Anterior cingulate cortex (tissue), 58 donors: Measurements from ENCODE around the gene USP7.

Source experiments
- DNase-seq, 58 donors: peaks; one replicate each; lab custom pipeline; 2025; lab: John Stamatoyannopoulos, UW

Gene USP7

GRCh38 chr16:8955828-8956227, 7.9 kb downstream of the USP7 start:
- DNase-seq, result no peak

- DNase-seq, result no peak
Measured at GRCh38 chr16:8953064-8953463, 10.6 kb downstream of the USP7 start.

DNA sequence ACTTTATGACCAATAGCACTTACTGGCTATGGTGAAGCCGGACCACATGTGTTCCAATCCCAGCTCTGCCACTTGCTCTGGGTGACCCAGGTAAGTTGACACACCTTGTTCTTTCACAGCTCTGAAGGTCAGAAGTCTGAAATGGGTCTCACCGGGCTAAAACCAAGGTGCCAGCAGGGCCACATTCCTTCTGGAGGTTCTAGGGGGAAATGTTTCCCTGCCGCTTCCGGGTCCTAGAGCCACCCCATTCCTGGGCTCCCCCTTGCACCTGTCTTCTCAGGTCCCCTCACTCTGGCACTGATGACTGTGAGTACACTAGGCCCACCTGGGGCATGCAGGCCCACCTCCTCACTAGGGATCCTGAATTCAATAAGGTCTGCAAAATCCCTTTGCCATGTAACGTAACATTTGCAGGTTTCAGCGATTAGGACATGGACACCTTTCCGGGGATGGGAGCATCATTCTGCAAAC, 11.4 kb downstream of the USP7 start:
- no peak for DNase-seq

DNA sequence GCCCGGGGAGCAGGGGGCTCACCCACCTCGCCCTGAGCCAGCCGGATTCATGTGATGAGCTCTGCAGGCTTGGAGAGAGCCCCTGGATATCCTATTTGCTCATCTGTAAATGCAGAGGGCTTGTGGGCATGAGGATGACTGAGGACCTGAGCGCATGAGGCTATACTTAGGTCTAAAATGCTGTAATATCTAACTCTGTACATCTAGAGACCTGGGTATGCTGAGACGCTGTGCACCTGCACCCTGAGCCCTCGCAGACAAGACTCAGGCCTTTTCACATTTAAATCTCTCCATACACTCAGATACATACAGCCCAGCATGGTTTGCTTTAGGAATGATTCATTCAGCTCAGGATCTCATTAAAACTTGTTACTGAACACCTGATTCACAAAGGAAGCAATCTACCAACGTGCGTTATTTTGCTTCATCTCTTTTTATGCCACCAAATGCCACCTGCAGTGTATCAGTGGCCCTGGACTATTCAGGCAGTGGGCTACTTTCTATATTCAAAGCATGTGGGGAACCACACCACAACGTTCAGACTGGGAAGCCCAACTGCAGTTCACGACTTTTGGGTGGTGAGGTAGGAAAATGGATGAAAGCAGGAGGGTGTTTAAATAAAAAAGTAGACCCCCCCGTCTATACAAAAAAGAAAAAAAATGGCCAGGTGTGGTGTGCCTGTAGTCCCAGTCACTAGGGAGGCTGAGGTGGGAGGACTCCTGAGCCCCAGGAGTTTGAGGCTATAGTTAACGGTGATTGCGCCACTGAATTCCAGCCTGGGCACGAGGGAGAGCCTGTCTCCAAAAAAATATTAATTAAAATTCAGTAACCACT, 12.0 kb downstream of the USP7 start:
- no peak for DNase-seq

DNA sequence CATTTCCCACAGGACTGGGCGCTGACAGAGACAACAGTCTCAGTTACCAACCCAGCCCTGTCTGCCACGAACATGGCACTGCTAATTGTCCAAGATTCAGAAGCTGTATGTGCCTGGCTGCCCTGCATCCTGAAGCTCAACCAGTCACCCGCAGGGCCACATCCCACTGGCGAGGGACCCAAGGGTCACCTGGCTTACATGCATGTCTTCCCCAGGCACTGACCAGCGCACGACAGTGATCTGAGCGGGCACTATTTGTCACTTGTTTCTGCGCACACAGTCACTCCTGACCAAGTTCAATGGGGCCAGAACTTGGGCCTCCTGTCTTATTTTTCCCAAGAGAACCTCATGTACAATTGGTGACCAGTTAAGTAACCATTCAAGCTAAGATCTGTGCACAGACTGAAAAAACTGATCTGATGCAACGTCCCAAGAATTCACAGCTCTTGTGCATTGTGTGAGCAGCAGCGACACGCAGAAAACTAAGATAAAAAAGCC, 13.1 kb downstream of the USP7 start:
- no peak for DNase-seq

DNA sequence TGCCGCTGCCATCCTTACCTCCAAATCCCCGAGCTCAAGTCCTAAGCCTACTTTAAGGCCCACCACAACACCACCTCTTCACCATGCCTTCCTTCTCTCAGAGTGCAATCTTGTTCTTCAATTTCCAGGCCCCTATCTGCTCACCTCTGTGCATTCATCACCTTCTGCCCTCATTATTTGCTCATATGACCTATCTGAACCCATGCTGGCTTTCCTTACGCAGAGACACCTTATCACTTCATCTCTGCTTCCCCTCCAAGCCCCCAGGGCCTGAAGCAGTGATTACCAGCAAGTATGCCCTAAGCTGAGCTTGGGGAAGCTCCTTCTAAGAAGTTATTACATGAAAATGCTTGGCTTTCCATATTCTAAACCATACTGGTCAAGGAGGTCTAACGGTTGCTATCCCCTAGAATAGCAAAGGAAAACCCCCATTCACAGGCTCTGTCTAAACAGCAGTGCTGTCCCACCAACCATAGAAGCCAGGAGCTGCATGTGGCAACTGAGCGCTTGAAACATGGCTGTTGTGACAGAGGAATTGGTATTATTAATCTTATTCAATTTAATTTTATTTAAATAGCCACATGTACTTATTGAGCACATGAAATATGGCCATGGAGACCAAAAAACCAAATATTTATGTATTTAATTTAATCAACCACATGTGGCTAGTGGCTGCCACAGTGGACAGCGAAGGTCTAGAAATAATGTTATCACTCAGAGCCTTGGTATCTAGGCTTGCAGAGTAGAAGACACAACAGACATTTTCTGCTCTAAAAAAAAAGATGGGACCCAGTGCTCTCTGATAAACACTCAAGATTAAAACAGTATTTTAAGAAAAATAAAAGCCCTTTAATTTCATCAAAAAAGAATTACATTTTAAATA, 13.9 kb downstream of the USP7 start:
- no peak for DNase-seq

DNA sequence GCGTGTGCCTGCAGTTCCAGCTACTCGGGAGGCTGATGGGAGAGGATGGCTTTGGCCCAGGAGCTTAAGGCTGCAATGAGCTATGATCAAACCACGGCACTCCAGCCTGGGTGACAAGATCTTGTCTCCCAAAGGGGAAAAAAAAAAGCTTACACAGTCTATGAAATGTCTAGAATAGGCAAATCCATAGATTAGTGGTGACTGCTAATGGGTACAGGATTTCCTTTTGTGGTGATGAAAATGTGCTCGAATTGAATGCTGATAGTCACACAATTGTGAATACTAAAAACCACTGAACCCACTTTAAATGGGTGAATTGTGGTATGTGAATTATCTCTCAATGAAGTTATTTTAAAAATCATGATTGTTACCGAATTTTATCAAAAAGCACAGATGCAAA, 14.9 kb downstream of the USP7 start:
- no peak for DNase-seq

- DNase-seq, result no peak
Measured at GRCh38 chr16:8948069-8948593, 15.6 kb downstream of the USP7 start.

DNA sequence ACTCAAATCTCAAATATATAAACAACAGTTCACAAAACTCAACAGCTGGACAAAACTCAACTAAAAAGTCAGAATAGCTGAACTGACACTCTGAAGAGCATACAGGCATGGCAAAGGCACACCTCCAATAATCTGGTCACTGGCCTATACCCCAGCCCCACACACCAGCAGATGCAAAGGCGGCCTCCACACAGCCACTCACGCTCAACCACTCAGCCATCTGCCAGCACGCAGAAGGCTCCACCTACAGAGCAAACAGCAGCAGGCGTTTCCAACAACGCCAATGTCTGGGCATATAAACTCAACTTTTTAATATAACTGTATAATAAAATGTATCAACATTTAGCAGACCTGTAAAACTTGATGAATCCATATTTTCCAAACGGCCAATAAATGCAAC, 17.2 kb downstream of the USP7 start:
- DNase-seq, result peak in 1 of 58 donors; percentile 26

DNA sequence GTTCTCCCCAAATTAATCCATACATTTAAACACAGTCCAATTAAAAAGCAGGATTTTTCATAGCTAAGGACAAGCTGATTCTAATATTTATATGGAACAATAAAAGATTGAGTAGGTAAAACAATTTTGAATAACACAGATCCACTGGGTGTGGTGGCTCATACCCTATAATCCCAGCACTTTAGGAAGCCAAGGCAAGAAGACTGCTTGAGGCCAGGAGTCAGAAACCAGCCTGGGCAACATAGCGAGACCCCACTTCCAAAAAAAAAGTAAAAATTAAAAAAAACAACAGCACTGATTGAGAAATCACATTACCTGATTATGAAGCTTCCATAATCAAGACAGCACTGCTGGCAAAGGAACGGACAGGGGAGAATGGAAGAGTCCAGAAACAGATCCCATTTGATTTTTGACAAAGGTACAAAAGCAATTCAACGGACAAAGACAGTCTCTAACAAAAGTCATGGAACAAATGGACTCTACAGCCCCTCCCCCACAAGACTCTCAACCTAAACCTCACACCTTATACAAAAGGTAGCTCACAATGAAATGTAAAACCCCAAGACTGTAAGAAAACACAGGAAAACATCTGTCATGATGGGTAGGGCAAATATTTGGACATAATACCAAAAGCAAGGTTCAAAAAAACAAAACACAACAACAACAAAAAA, 17.9 kb downstream of the USP7 start:
- DNase-seq, result no peak

DNA sequence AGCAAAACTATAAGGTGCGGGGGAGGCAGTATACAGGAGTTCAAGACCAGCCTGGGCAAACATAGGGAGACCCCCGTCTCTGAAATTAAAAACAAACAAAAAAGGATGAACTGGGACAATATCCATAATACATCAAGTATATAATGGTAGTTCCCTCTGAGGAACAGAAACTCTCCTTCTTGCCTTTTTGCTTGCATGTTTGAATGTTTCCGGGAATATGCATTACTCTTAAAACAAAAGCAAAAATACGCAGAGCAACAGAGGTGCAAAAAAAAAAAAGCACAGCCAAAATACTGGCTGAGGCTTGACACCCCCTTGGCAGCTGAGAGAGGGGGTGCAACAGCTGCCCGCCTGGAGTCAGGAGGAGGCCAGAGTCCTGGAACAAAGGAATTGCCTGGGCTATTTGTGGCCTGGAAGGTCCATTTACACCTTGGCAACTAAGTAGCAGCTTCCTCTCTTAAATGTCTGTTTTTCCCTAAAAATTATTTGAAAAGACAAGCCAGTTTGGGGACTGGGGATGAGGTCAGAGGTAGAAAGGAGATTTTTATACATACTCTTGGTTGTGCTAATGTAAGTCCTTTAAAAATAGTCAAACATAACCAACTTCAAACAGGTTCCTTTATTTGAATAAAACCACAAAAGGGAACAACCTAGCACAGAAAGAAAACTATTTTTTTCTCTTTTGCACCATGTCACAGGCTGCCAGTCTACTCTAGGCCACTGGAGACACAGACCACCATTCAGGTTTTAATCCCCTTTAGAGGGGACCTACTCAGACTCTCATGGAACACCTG, 19.5 kb downstream of the USP7 start:
- no peak for DNase-seq

- no peak for DNase-seq
Measured at GRCh38 chr16:8943001-8943763, 20.5 kb downstream of the USP7 start.

DNA sequence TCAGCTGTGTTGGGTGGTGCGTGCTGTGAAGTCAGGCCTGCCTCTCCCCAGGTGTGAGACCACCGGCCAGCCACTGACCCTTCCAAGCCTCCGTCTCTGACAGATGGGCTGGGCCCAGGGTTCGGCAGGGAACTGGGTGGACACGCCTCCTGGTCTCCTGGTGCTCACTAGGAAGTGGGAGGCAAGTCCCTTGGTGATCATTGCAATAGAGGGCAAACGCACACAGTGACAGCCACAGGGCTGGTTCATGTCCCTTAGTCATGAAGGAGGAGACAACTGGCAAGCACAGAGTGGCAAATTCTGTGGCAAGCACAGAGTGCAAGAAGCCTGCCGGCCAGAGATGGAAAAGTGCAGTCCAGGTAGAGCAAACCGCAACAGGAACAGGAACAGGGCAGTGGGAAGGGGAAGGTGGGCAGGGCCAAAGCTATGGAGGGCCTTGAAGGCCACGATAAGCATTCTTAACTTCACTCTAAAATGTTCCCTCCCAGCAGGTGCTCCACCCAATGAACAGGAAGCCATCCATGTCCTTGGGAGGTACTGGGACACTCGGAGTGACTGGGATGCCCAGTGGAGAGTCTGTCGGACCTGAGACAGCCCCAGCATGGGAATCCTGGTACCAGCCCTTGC, 21.9 kb downstream of the USP7 start:
- DNase-seq, result no peak

DNA sequence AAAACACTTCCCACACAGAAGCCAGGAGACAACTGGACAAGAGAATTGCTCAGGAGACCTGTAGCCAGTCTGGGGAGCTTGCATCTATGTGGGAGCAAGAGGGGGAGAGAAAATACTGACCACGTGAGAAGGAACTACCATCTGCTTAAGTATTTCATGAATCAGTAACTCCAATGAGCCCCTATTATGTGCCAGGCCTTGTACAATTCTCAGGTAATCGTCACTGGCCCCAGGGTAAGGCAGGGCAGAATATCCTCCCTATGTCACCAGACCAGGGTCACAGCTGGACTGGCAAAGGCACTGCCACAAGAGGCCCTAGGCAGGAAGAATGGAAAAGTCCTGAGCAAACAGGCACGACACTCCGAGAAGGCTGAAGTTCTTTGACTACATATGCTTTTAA, 25.9 kb downstream of the USP7 start:
- DNase-seq, result no peak

DNA sequence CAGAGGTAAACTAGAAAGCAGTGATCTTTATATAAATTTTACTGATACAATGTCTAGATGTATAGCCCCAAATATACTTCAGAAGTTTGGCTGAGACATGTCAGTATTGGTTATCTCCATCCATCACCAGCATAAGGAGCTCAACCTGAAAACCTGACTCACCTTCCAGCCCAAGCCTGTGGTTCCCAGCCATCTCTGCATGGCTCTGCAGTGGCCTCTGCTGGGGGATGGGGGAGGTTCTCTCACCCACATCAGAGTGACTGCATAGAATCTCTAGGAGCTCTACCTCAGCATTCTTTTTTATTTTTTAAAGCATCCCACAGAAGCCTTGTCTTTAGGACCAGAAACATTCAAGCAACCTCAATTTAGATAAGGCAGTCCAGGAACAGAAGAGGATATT, 27.3 kb downstream of the USP7 start:
- DNase-seq, result peak in 7 of 58 donors; percentile 4 to 23 (median 10)

GRCh38 chr16:8935989-8936388, 27.7 kb downstream of the USP7 start:
- DNase-seq, result no peak

- no peak for DNase-seq
Measured at GRCh38 chr16:8934601-8935000, 29.1 kb downstream of the USP7 start.

GRCh38 chr16:8931859-8932258, 31.8 kb downstream of the USP7 start:
- DNase-seq, result peak in 2 of 58 donors; percentile 6 to 22
